H1 (cell line): ENCODE measurements around the gene RIMBP2. TPM values are rescaled to one million over a fixed set of nuclear protein-coding genes. Genes with fewer than 3 reads are reported as not detected.

Experiments used
- BACH1 ChIP-seq: IDR thresholded peaks from 2 replicates; pipeline ENCODE4 v1.6.1; 2012; ENCODE audit warnings: low read length, improper control_type of control experiment
- CBX8 ChIP-seq: fragments of 300-800, 300-1000 bp; sonication (generic); IDR thresholded peaks from 2 replicates; pipeline ENCODE4 v1.7.1; 2016; ENCODE audit warnings: low read depth, low read length, borderline replicate concordance
- EP300 ChIP-seq, 2 experiments: IDR thresholded peaks; 1 replicate in 1 of 2; 2 replicates in 1 of 2; pipeline ENCODE4 v1.6.1; 2011 to 2012; ENCODE audit warnings: low read depth in 2 of 2, low read length in 2 of 2, mild to moderate bottlenecking in 2 of 2, borderline replicate concordance in 1 of 2, inconsistent platforms in 1 of 2, moderate library complexity in 1 of 2
- EZH2 ChIP-seq: fragments of 200-600 bp; sonication (generic); IDR thresholded peaks from 2 replicates; pipeline ENCODE4 v1.7.1; 2012; ENCODE audit warnings: low read depth, mild to moderate bottlenecking, moderate library complexity, low read length, inconsistent platforms; ENCODE audit not compliant: severe bottlenecking
- RAD21 ChIP-seq, 2 experiments: IDR thresholded peaks in 1 of 2; conservative IDR thresholded peaks in 1 of 2; 2 replicates each; pipeline ENCODE4 v1.6.1; 2011; ENCODE audit warnings: low read depth in 2 of 2, low read length in 2 of 2, improper control_type of control experiment in 1 of 2, inconsistent platforms in 1 of 2, mild to moderate bottlenecking in 1 of 2, moderate library complexity in 1 of 2
- TEAD4 ChIP-seq: IDR thresholded peaks from 2 replicates; pipeline ENCODE4 v1.6.1; 2012; ENCODE audit warnings: low read depth, low read length, inconsistent platforms, mixed read lengths
- YY1 ChIP-seq: IDR thresholded peaks from 2 replicates; pipeline ENCODE4 v1.6.1; 2011; ENCODE audit warnings: low read depth, mild to moderate bottlenecking, low read length
- polyA plus RNA-seq, 7 experiments: library from polyadenylated mRNA; depleted of rRNA in 3 of 7; stranded (reverse) in 5 of 7; unstranded in 2 of 7; fragments of >200 nt in 5 of 7; fragments of 200-250 nt in 2 of 7; gene quantifications; 1 replicate in 5 of 7; 2 replicates in 1 of 7; 4 replicates in 1 of 7; pipeline versions ENCODE4 v1.2.1 to v1.2.3, GENCODE V29; 2011 to 2013; ENCODE audit warnings: missing spikeins in 2 of 7, mixed read lengths in 2 of 7
- total RNA-seq: library from RNA; stranded (reverse); fragmentation: NEBNext Ultra II Directional; extraction: Animal tissue kit (Norgen Biotek cat#: 25700); gene quantifications from 2 replicates; pipeline ENCODE4 v1.2.1, GENCODE V29; 2021
- TF ChIP-seq, protein P1 (sequence below): IDR thresholded peaks from 2 replicates; pipeline ENCODE4 v1.6.1; 2011; ENCODE audit warnings: low read length, improper control_type of control experiment

The RIMBP2 gene
- total and polyA plus RNA-seq, 2 of the 8 experiments (the other 6 are each of a cell fraction or from before 2014, with no cell fraction given) = 0.18 to 0.65 TPM

- TF ChIP-seq CBX8 (no peak), RAD21 (IDR thresholded peaks at IDR 0.05 in 1 of 2, conservative IDR thresholded peaks at IDR 0.05 in 1 of 2; ENCODE audit: low read depth in 2 of 2, low read length in 2 of 2) (no peak), YY1 (no peak), EP300 (IDR thresholded peaks at IDR 0.05; ENCODE audit: borderline replicate concordance in 1 of 2, low read depth in 2 of 2, low read length in 2 of 2) (no peak), BACH1 (no peak), EZH2 (no peak), TEAD4 (no peak)
- TF ChIP-seq, protein P1, sequence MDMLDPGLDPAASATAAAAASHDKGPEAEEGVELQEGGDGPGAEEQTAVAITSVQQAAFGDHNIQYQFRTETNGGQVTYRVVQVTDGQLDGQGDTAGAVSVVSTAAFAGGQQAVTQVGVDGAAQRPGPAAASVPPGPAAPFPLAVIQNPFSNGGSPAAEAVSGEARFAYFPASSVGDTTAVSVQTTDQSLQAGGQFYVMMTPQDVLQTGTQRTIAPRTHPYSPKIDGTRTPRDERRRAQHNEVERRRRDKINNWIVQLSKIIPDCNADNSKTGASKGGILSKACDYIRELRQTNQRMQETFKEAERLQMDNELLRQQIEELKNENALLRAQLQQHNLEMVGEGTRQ = no peak
Measured at GRCh38 chr12:130441771-130442760, 274.0 kb downstream of the RIMBP2 start (continued).
